Natural killer cell treated with Interleukin-12 subunit alpha and Interleukin-12 subunit beta and Interleukin-15 and Interleukin-18, amount 100 ng/mL, for 72 hours (primary cell): Measurements from ENCODE around the gene ABCE1. TPM values are rescaled to one million over a fixed set of nuclear protein-coding genes. Genes with fewer than 3 reads are reported as not detected.

Experiments
- ATAC-seq, 2 donors: fragments of 150-1000 bp; cut with Tn5 transposase in 1 of 2; sonication (Bioruptor Pico), chemical (Tn5 transposase) in 1 of 2; 2 replicates each; pipeline ENCODE4 v1.10.0; 2021
- DNase-seq: peaks from one replicate; pipeline ENCODE4 v3.0.0; 2022; ENCODE audit warnings: low spot score
- H3K27ac Mint-ChIP-seq, 2 donors: 1 replicate in 1 of 2; 2 replicates in 1 of 2; pipeline ENCODE4 v1.8.0; 2022; ENCODE audit warnings: mixed read lengths in 2 of 2, mild to moderate bottlenecking in 1 of 2, moderate library complexity in 1 of 2
- H3K27me3 Mint-ChIP-seq, 2 donors: 1 replicate in 1 of 2; 2 replicates in 1 of 2; pipeline ENCODE4 v1.8.0; 2022; ENCODE audit warnings: mixed read lengths in 2 of 2
- H3K36me3 Mint-ChIP-seq: one replicate; pipeline ENCODE4 v1.8.0; 2022; ENCODE audit warnings: mixed read lengths
- H3K4me1 Mint-ChIP-seq, 2 donors: 1 replicate in 1 of 2; 2 replicates in 1 of 2; pipeline ENCODE4 v1.8.0; 2022; ENCODE audit warnings: low read depth in 2 of 2, mixed read lengths in 2 of 2, mild to moderate bottlenecking in 1 of 2
- H3K4me3 Mint-ChIP-seq: one replicate; pipeline ENCODE4 v1.8.0; 2022; ENCODE audit warnings: mixed read lengths
- H3K9me3 Mint-ChIP-seq: 2 replicates; pipeline ENCODE4 v1.8.0; 2022; ENCODE audit warnings: mixed read lengths
- total RNA-seq, 2 donors: library from RNA; stranded (reverse); gene quantifications; one replicate each; pipeline ENCODE4 v1.2.3, GENCODE V29; 2022

ABCE1 gene
- total RNA-seq, 2 donors from 2014 or later = 89.7 to 119 TPM

GRCh38 chr4:145081756-145082155 is 16.4 kb upstream of the ABCE1 start:
- Mint-ChIP-seq H3K4me3 (no peak overlapping the region), H3K27ac (no peak overlapping the region), H3K36me3 (peaks cover 25% of the 10 kb centered on the region), H3K27me3 (no peaks in the 10 kb centered on the region), H3K4me1 (peaks cover 20 to 26% of the 10 kb centered on the region in 2 donors), H3K9me3 (no peaks in the 10 kb centered on the region)
- no peak for DNase-seq
- ATAC-seq = no peak

GRCh38 chr4:145083891-145084605 is 14.1 kb upstream of the ABCE1 start:
- H3K27me3 Mint-ChIP-seq = no peaks in the 10 kb centered on the region
- no peak overlapping the region for H3K27ac Mint-ChIP-seq
- H3K36me3 Mint-ChIP-seq = peaks cover 18% of the 10 kb centered on the region
- peak in 1 of 2 donors; percentile 44 for ATAC-seq
- peaks cover 17 to 18% of the 10 kb centered on the region in 2 donors for H3K4me1 Mint-ChIP-seq
- H3K9me3 Mint-ChIP-seq = no peaks in the 10 kb centered on the region
- no peak overlapping the region for H3K4me3 Mint-ChIP-seq
- DNase-seq = no peak

- H3K36me3 Mint-ChIP-seq = peaks cover 51% of the 10 kb centered on the region
- ATAC-seq = no peak
- no peaks in the 10 kb centered on the region for H3K9me3 Mint-ChIP-seq
- H3K4me1 Mint-ChIP-seq = peaks cover 22 to 50% of the 10 kb centered on the region in 2 donors
- H3K27ac Mint-ChIP-seq = no peak overlapping the region
- no peak overlapping the region for H3K4me3 Mint-ChIP-seq
- DNase-seq = no peak
- H3K27me3 Mint-ChIP-seq = no peaks in the 10 kb centered on the region
Observed at GRCh38 chr4:145090380-145090779, 7.7 kb upstream of the ABCE1 start.

GRCh38 chr4:145093638-145094037 is 4.5 kb upstream of the ABCE1 start:
- Mint-ChIP-seq H3K27me3 (no peaks in the 10 kb centered on the region), H3K36me3 (peaks cover 44% of the 10 kb centered on the region), H3K4me1 (peaks cover 20 to 51% of the 10 kb centered on the region in 2 donors), H3K27ac (no peak overlapping the region), H3K4me3 (no peak overlapping the region), H3K9me3 (no peaks in the 10 kb centered on the region)
- no peak for DNase-seq
- no peak for ATAC-seq

GRCh38 chr4:145097331-145097820 is 735 bp upstream of the ABCE1 start:
- peak overlapping the region; percentile 92 for H3K4me3 Mint-ChIP-seq
- H3K36me3 Mint-ChIP-seq = peaks cover 36% of the 10 kb centered on the region
- H3K9me3 Mint-ChIP-seq = no peaks in the 10 kb centered on the region
- no peaks in the 10 kb centered on the region for H3K27me3 Mint-ChIP-seq
- peak overlapping the region; percentile 87 to 96 for H3K27ac Mint-ChIP-seq
- peaks cover 12 to 50% of the 10 kb centered on the region in 2 donors for H3K4me1 Mint-ChIP-seq
- DNase-seq = no peak
- ATAC-seq = peak in 1 of 2 donors; percentile 1

GRCh38 chr4:145098675-145099037 is 545 bp downstream of the ABCE1 start:
- ATAC-seq = peak; percentile 50 to 56
- DNase-seq = peak; percentile 62
- H3K4me1 Mint-ChIP-seq = peaks cover 12 to 37% of the 10 kb centered on the region in 2 donors
- peaks cover 25% of the 10 kb centered on the region for H3K36me3 Mint-ChIP-seq
- peak overlapping the region; percentile 92 for H3K4me3 Mint-ChIP-seq
- no peaks in the 10 kb centered on the region for H3K27me3 Mint-ChIP-seq
- H3K27ac Mint-ChIP-seq = peak overlapping the region; percentile 87 to 96
- H3K9me3 Mint-ChIP-seq = no peaks in the 10 kb centered on the region

- peaks cover 12 to 28% of the 10 kb centered on the region in 2 donors for H3K4me1 Mint-ChIP-seq
- H3K27ac Mint-ChIP-seq = peak overlapping the region; percentile 87 to 96
- DNase-seq = no peak
- H3K27me3 Mint-ChIP-seq = no peaks in the 10 kb centered on the region
- no peaks in the 10 kb centered on the region for H3K9me3 Mint-ChIP-seq
- peaks cover 15% of the 10 kb centered on the region for H3K36me3 Mint-ChIP-seq
- ATAC-seq = no peak
- peak overlapping the region; percentile 92 for H3K4me3 Mint-ChIP-seq
Observed at GRCh38 chr4:145099653-145100052, 1.5 kb downstream of the ABCE1 start.

GRCh38 chr4:145101091-145101490 is 3.0 kb downstream of the ABCE1 start:
- H3K27ac Mint-ChIP-seq = no peak overlapping the region
- no peaks in the 10 kb centered on the region for H3K9me3 Mint-ChIP-seq
- DNase-seq = no peak
- no peak overlapping the region for H3K4me3 Mint-ChIP-seq
- no peak for ATAC-seq
- H3K36me3 Mint-ChIP-seq = peaks cover 6% of the 10 kb centered on the region
- H3K4me1 Mint-ChIP-seq = peaks cover 7 to 19% of the 10 kb centered on the region in 2 donors
- H3K27me3 Mint-ChIP-seq = no peaks in the 10 kb centered on the region

GRCh38 chr4:145102619-145103018 is 4.5 kb downstream of the ABCE1 start:
- no peak for DNase-seq
- no peaks in the 10 kb centered on the region for H3K9me3 Mint-ChIP-seq
- H3K27me3 Mint-ChIP-seq = no peaks in the 10 kb centered on the region
- no peak overlapping the region for H3K27ac Mint-ChIP-seq
- no peak overlapping the region for H3K4me3 Mint-ChIP-seq
- peaks cover 3 to 12% of the 10 kb centered on the region in 2 donors for H3K4me1 Mint-ChIP-seq
- peaks cover 6% of the 10 kb centered on the region for H3K36me3 Mint-ChIP-seq
- ATAC-seq = no peak

- no peak overlapping the region for H3K4me3 Mint-ChIP-seq
Observed at GRCh38 chr4:145103496-145103895, 5.4 kb downstream of the ABCE1 start.

GRCh38 chr4:145107126-145107525 is 9.0 kb downstream of the ABCE1 start:
- Mint-ChIP-seq H3K4me1 (no peaks in the 10 kb centered on the region), H3K27me3 (no peaks in the 10 kb centered on the region), H3K9me3 (no peaks in the 10 kb centered on the region), H3K4me3 (no peak overlapping the region), H3K27ac (no peak overlapping the region), H3K36me3 (peaks cover 11% of the 10 kb centered on the region)
- ATAC-seq (no peak), DNase-seq (no peak)

More at GRCh38 chr4:145103496-145103895, 5.4 kb downstream of the ABCE1 start:
- no peak for DNase-seq
- Mint-ChIP-seq H3K27me3 (no peaks in the 10 kb centered on the region), H3K27ac (no peak overlapping the region), H3K9me3 (no peaks in the 10 kb centered on the region), H3K4me1 (peaks cover 3 to 12% of the 10 kb centered on the region in 2 donors), H3K36me3 (peaks cover 11% of the 10 kb centered on the region)
- no peak for ATAC-seq

- Mint-ChIP-seq H3K4me3 (no peak overlapping the region), H3K27me3 (no peaks in the 10 kb centered on the region), H3K27ac (no peak overlapping the region), H3K9me3 (no peaks in the 10 kb centered on the region), H3K4me1 (no peaks in the 10 kb centered on the region), H3K36me3 (peaks cover 21% of the 10 kb centered on the region)
- ATAC-seq = no peak
- no peak for DNase-seq
Observed at GRCh38 chr4:145108128-145108527, 10.0 kb downstream of the ABCE1 start.

GRCh38 chr4:145125396-145125795 is 27.3 kb downstream of the ABCE1 start:
- Mint-ChIP-seq H3K4me3 (no peak overlapping the region), H3K27ac (peak overlapping the region; percentile 70 to 89), H3K27me3 (no peaks in the 10 kb centered on the region), H3K4me1 (peaks cover 12 to 17% of the 10 kb centered on the region in 2 donors), H3K36me3 (peaks cover 28% of the 10 kb centered on the region), H3K9me3 (no peaks in the 10 kb centered on the region)
- DNase-seq = no peak
- no peak for ATAC-seq

- no peaks in the 10 kb centered on the region for H3K9me3 Mint-ChIP-seq
- H3K36me3 Mint-ChIP-seq = peaks cover 34% of the 10 kb centered on the region
- peaks cover 27 to 31% of the 10 kb centered on the region in 2 donors for H3K4me1 Mint-ChIP-seq
- DNase-seq (no peak), ATAC-seq (no peak)
- H3K27ac Mint-ChIP-seq = peak overlapping the region; percentile 49 to 66
- no peaks in the 10 kb centered on the region for H3K27me3 Mint-ChIP-seq
- H3K4me3 Mint-ChIP-seq = no peak overlapping the region
Observed at GRCh38 chr4:145130130-145130529, 32.0 kb downstream of the ABCE1 start.
